GM19328 (cell line): Measurements from ENCODE around the gene TTC39B.

Experiments
- ATAC-seq: cut with Tn5 transposase; IDR thresholded peaks from one replicate; pipeline ENCODE4 v1.9.1; 2021; ENCODE audit warnings: mild to moderate bottlenecking, moderate library complexity; ENCODE audit not compliant: unreplicated experiment

The TTC39B gene

GRCh38 chr9:15138357-15138686 is 168.7 kb downstream of the TTC39B start:
- no peak for ATAC-seq

GRCh38 chr9:15137658-15138356 is 169.2 kb downstream of the TTC39B start:
- no peak for ATAC-seq

- no peak for ATAC-seq
These were observed 169.9 kb downstream of the TTC39B start for GRCh38 chr9:15137089-15137488.

GRCh38 chr9:15136646-15137045 is 170.4 kb downstream of the TTC39B start:
- no peak for ATAC-seq

- peak; percentile 81 for ATAC-seq
These were observed 171.7 kb downstream of the TTC39B start for GRCh38 chr9:15135164-15135792.

- no peak for ATAC-seq
These were observed 173.5 kb downstream of the TTC39B start for GRCh38 chr9:15133488-15133887.

GRCh38 chr9:15132091-15132490 is 174.9 kb downstream of the TTC39B start:
- no peak for ATAC-seq

- no peak for ATAC-seq
These were observed 175.9 kb downstream of the TTC39B start for GRCh38 chr9:15131094-15131493.

- ATAC-seq: no peak
These were observed 179.2 kb downstream of the TTC39B start for GRCh38 chr9:15127831-15128230.

GRCh38 chr9:15121630-15122029 is 185.4 kb downstream of the TTC39B start:
- ATAC-seq: no peak

GRCh38 chr9:15116130-15116580 is 190.9 kb downstream of the TTC39B start:
- ATAC-seq: no peak

- no peak for ATAC-seq
These were observed 191.3 kb downstream of the TTC39B start for GRCh38 chr9:15115702-15116101.

GRCh38 chr9:15115041-15115440 is 192.0 kb downstream of the TTC39B start:
- ATAC-seq: no peak
